Activated CD8-positive, alpha-beta memory T cell treated with anti-CD3 and anti-CD28 coated beads for 48 hours (primary cell): Measurements from ENCODE around the gene MUC15.

Source experiments
- DNase-seq, 3 experiments: peaks; one replicate each; pipeline ENCODE4 v3.0.0-alpha.2; 2020; ENCODE audit warnings: low read depth in 2 of 3, low spot score in 2 of 3

Gene MUC15

GRCh38 chr11:26575946-26576345 is 3.9 kb upstream of the MUC15 start:
- no peak for DNase-seq

- no peak for DNase-seq
Observed at GRCh38 chr11:26573896-26574295, 1.8 kb upstream of the MUC15 start.

GRCh38 chr11:26572770-26573402 is 823 bp upstream of the MUC15 start:
- no peak for DNase-seq

GRCh38 chr11:26569646-26570045 is 2.4 kb downstream of the MUC15 start:
- DNase-seq, result no peak

GRCh38 chr11:26558190-26558589 is 13.9 kb downstream of the MUC15 start:
- no peak for DNase-seq

- no peak for DNase-seq
Observed at GRCh38 chr11:26557666-26558065, 14.4 kb downstream of the MUC15 start.

- no peak for DNase-seq
Observed at GRCh38 chr11:26556582-26556981, 15.5 kb downstream of the MUC15 start.

GRCh38 chr11:26554455-26554854 is 17.6 kb downstream of the MUC15 start:
- DNase-seq, result no peak

- DNase-seq, result no peak
Observed at GRCh38 chr11:26553182-26553581, 18.9 kb downstream of the MUC15 start.

GRCh38 chr11:26551186-26551801 is 20.8 kb downstream of the MUC15 start:
- DNase-seq, result no peak

- no peak for DNase-seq
Observed at GRCh38 chr11:26550022-26550421, 22.0 kb downstream of the MUC15 start.

- DNase-seq, result no peak
Observed at GRCh38 chr11:26549176-26549575, 22.9 kb downstream of the MUC15 start.

- DNase-seq, result no peak
Observed at GRCh38 chr11:26541870-26542269, 30.2 kb downstream of the MUC15 start.

GRCh38 chr11:26539517-26539916 is 32.5 kb downstream of the MUC15 start:
- DNase-seq, result no peak

- no peak for DNase-seq
Observed at GRCh38 chr11:26537341-26537740, 34.7 kb downstream of the MUC15 start.

- DNase-seq, result no peak
Observed at GRCh38 chr11:26527685-26528084, 44.4 kb downstream of the MUC15 start.

GRCh38 chr11:26522912-26523610 is 49.0 kb downstream of the MUC15 start:
- DNase-seq, result no peak

- no peak for DNase-seq
Observed at GRCh38 chr11:26519469-26519868, 52.6 kb downstream of the MUC15 start.

GRCh38 chr11:26512196-26512595 is 59.9 kb downstream of the MUC15 start:
- no peak for DNase-seq

GRCh38 chr11:26510756-26511155 is 61.3 kb downstream of the MUC15 start:
- no peak for DNase-seq

- DNase-seq, result no peak
Observed at GRCh38 chr11:26510164-26510563, 61.9 kb downstream of the MUC15 start.
